HepG2 (cell line): ENCODE results near the gene POC1B.

ENCODE experiments used
- CTCF ChIP-seq: sonication (generic); formaldehyde crosslinking; IDR thresholded peaks from 2 replicates; pipeline ENCODE4 v1.5.0; 2020; ENCODE audit warnings: mild to moderate bottlenecking, missing genetic modification reagents, moderate library complexity
- GABPA ChIP-seq, 2 experiments: IDR thresholded peaks; 2 replicates each; pipeline ENCODE4 v1.6.1; 2011 to 2016; ENCODE audit warnings: low read depth in 2 of 2, low read length in 1 of 2, missing biosample characterization in 1 of 2, missing genetic modification characterization in 1 of 2
- POLR2AphosphoS5 ChIP-seq: IDR thresholded peaks from 2 replicates; pipeline ENCODE4 v1.6.1; 2012; ENCODE audit warnings: low read depth, low read length

GRCh38 chr12:89448526-89448925 lies 77.3 kb downstream of the POC1B start:
- TF ChIP-seq GABPA (IDR thresholded peaks at IDR 0.05; ENCODE audit: low read depth, low read length) (no peak), GABPA (CRISPR knock-in tag; IDR thresholded peaks at IDR 0.05; ENCODE audit: low read depth) (no peak), CTCF (CRISPR knock-in tag) (no peak), POLR2AphosphoS5 (no peak)
